Tibial nerve (tissue), 4 donors: ENCODE data around the gene C1QTNF4. TPM values are rescaled to one million over a fixed set of nuclear protein-coding genes. Genes with fewer than 3 reads are reported as not detected.

Source experiments
- DNase-seq, 2 donors: peaks; one replicate each; pipeline ENCODE4 v3.0.0-alpha.2; 2019; ENCODE audit warnings: low spot score in 2 of 2
- H3K27ac ChIP-seq, 4 donors: fragments of 200-600 bp; sonication (generic) in 3 of 4; one replicate each; pipeline ENCODE4 v1.5.1; 2017 to 2019; ENCODE audit warnings: mild to moderate bottlenecking in 1 of 4
- H3K27me3 ChIP-seq, 2 donors: fragments of 200-600 bp; sonication (generic) in 1 of 2; one replicate each; pipeline versions ENCODE4 v1.5.1 to v1.6.0; 2017 to 2019
- H3K36me3 ChIP-seq, 3 donors: fragments of 200-600 bp; sonication (generic); one replicate each; pipeline ENCODE4 v1.5.1; 2018 to 2019
- H3K4me1 ChIP-seq, 4 donors: fragments of 200-600 bp; sonication (generic) in 3 of 4; one replicate each; pipeline ENCODE4 v1.5.1; 2017 to 2019
- H3K4me3 ChIP-seq, 4 donors: fragments of 200-600 bp; sonication (generic) in 3 of 4; one replicate each; pipeline ENCODE4 v1.5.1; 2017 to 2019; ENCODE audit warnings: mild to moderate bottlenecking in 1 of 4, moderate library complexity in 1 of 4
- H3K9me3 ChIP-seq, 4 donors: fragments of 200-600 bp; sonication (generic) in 3 of 4; one replicate each; pipeline ENCODE4 v1.5.1; 2017 to 2019
- EP300 ChIP-seq, 2 donors: sonication (generic); formaldehyde crosslinking; IDR thresholded peaks; one replicate each; pipeline ENCODE4 v1.6.1; 2017; ENCODE audit warnings: antibody characterized with exemption in 2 of 2, mild to moderate bottlenecking in 1 of 2
- POLR2A ChIP-seq, 2 donors: fragments of 450-650 bp; IDR thresholded peaks; one replicate each; pipeline ENCODE4 v1.6.1; 2017; ENCODE audit warnings: antibody characterized with exemption in 2 of 2, mild to moderate bottlenecking in 2 of 2, moderate library complexity in 2 of 2
- WGBS, 2 donors: methylation state at CpG; one replicate each; pipeline ENCODE4 v1.1.5; 2018; 5-methylcytosine and 5-hydroxymethylcytosine counted together
- total RNA-seq, 4 donors: library from RNA; depleted of rRNA; stranded (reverse); fragments of >200 nt; gene quantifications; one replicate each; pipeline ENCODE4 v1.1.0, GENCODE V29; 2016
- TF ChIP-seq, protein P1 (sequence below), 5 experiments: fragments of 200-600 bp in 3 of 5; fragments of 450-650 bp in 2 of 5; sonication (generic) in 3 of 5; IDR thresholded peaks; one replicate each; pipeline ENCODE4 v1.5.1; 2016 to 2019; ENCODE audit warnings: antibody characterized with exemption in 5 of 5, mild to moderate bottlenecking in 3 of 5, moderate library complexity in 2 of 5

Gene C1QTNF4
- total RNA-seq, 4 donors from 2014 or later: 6.9 to 13.2 (median 9.2) TPM

GRCh38 chr11:47631473-47631872 is 37.3 kb upstream of the C1QTNF4 start:
- Histone ChIP-seq H3K36me3 (peaks cover 4 to 93% (median 25%) of the 10 kb centered on the region in 3 donors), H3K27me3 (no peaks in the 10 kb centered on the region), H3K9me3 (no peaks in the 10 kb centered on the region), H3K4me1 (no peaks in the 10 kb centered on the region), H3K4me3 (no peak overlapping the region), H3K27ac (no peak overlapping the region)
- TF ChIP-seq POLR2A (IDR thresholded peaks at IDR 0.05): no peak
- TF ChIP-seq, protein P1, sequence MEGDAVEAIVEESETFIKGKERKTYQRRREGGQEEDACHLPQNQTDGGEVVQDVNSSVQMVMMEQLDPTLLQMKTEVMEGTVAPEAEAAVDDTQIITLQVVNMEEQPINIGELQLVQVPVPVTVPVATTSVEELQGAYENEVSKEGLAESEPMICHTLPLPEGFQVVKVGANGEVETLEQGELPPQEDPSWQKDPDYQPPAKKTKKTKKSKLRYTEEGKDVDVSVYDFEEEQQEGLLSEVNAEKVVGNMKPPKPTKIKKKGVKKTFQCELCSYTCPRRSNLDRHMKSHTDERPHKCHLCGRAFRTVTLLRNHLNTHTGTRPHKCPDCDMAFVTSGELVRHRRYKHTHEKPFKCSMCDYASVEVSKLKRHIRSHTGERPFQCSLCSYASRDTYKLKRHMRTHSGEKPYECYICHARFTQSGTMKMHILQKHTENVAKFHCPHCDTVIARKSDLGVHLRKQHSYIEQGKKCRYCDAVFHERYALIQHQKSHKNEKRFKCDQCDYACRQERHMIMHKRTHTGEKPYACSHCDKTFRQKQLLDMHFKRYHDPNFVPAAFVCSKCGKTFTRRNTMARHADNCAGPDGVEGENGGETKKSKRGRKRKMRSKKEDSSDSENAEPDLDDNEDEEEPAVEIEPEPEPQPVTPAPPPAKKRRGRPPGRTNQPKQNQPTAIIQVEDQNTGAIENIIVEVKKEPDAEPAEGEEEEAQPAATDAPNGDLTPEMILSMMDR (IDR thresholded peaks at IDR 0.05): no peak
- no peak for TF ChIP-seq EP300 (IDR thresholded peaks at IDR 0.05)
- DNase-seq: no peak
- WGBS, 2 donors: 47 to 49% methylated on average over 5 of the region's 5 CpGs

- Histone ChIP-seq H3K4me1 (no peaks in the 10 kb centered on the region), H3K36me3 (peaks cover 2 to 96% (median 33%) of the 10 kb centered on the region in 3 donors), H3K27me3 (no peaks in the 10 kb centered on the region), H3K27ac (no peak overlapping the region), H3K9me3 (no peaks in the 10 kb centered on the region), H3K4me3 (no peak overlapping the region)
- 86 to 89% methylated on average over 4 of the region's 4 CpGs for WGBS, 2 donors
- TF ChIP-seq, protein P1 (IDR thresholded peaks at IDR 0.05): no peak
- TF ChIP-seq EP300 (IDR thresholded peaks at IDR 0.05): no peak
- TF ChIP-seq POLR2A (IDR thresholded peaks at IDR 0.05): no peak
- DNase-seq: no peak
Measured at GRCh38 chr11:47628026-47628425, 33.8 kb upstream of the C1QTNF4 start.

- 88 to 92% methylated on average over 8 of the region's 8 CpGs for WGBS, 2 donors
- H3K27ac ChIP-seq: no peak overlapping the region
- TF ChIP-seq EP300 (IDR thresholded peaks at IDR 0.05) (no peak), POLR2A (IDR thresholded peaks at IDR 0.05) (no peak)
- TF ChIP-seq, protein P1 (IDR thresholded peaks at IDR 0.05): no peak
- no peak for DNase-seq
- H3K9me3 ChIP-seq: no peaks in the 10 kb centered on the region
- H3K36me3 ChIP-seq: peaks cover 2 to 98% (median 33%) of the 10 kb centered on the region in 3 donors
- no peaks in the 10 kb centered on the region for H3K4me1 ChIP-seq
- no peak overlapping the region for H3K4me3 ChIP-seq
- no peaks in the 10 kb centered on the region for H3K27me3 ChIP-seq
Measured at GRCh38 chr11:47626234-47626633, 32.0 kb upstream of the C1QTNF4 start.

DNA sequence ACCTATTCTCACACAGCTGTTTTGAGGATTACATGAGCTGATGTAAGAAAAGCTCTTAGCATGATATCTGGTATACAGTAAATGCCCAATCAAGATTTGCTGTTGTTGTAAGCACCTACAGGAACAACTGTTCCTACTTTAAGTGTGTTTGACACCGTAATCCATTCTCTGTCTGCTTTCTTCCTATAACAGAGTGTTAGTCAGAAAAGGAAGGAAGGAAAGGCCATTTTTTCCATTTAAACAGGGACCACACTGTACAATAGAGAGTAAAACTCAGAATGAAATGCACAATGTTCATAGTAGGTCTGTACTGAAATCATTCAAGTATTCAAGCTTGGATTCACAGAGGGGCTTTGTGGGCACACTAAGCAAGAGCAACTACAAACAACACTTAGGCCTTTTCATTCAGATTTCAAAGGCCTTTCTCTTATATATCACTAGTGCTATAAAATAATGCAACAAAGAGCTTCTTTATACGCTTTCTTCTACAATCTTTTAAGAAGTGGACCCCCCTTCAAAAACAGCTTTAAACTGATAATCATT is 26.7 kb upstream of the C1QTNF4 start:
- TF ChIP-seq EP300 (IDR thresholded peaks at IDR 0.05): no peak
- TF ChIP-seq, protein P1 (IDR thresholded peaks at IDR 0.05): no peak
- TF ChIP-seq POLR2A (IDR thresholded peaks at IDR 0.05): no peak
- Histone ChIP-seq H3K9me3 (no peaks in the 10 kb centered on the region), H3K36me3 (peaks cover 2 to 81% (median 8%) of the 10 kb centered on the region in 3 donors), H3K27ac (peak overlapping the region in 2 of 4 donors; percentile 10 to 33), H3K4me3 (no peak overlapping the region), H3K4me1 (peaks cover 0 to 30% (median 4%) of the 10 kb centered on the region in 4 donors), H3K27me3 (no peaks in the 10 kb centered on the region)
- WGBS, 2 donors: 47 to 54% methylated on average over 2 of the region's 2 CpGs
- DNase-seq: no peak

- Histone ChIP-seq H3K27ac (peak overlapping the region in 2 of 4 donors; percentile 27 to 36), H3K4me3 (no peak overlapping the region), H3K4me1 (peaks cover 0 to 30% (median 4%) of the 10 kb centered on the region in 4 donors), H3K9me3 (no peaks in the 10 kb centered on the region), H3K36me3 (peaks cover 0 to 48% (median 0%) of the 10 kb centered on the region in 3 donors), H3K27me3 (no peaks in the 10 kb centered on the region)
- no peak for DNase-seq
- 31 to 36% methylated on average over 3 of the region's 3 CpGs for WGBS, 2 donors
- TF ChIP-seq, protein P1 (IDR thresholded peaks at IDR 0.05): no peak
- TF ChIP-seq EP300 (IDR thresholded peaks at IDR 0.05): no peak
- no peak for TF ChIP-seq POLR2A (IDR thresholded peaks at IDR 0.05)
Measured at GRCh38 chr11:47617417-47617809, 23.2 kb upstream of the C1QTNF4 start.
